Kidney epithelial cell (primary cell): ENCODE measurements around the gene AP5M1. TPM values are rescaled to one million over a fixed set of nuclear protein-coding genes. Genes with fewer than 3 reads are reported as not detected.

Experiments
- DNase-seq: peaks from one replicate; pipeline ENCODE4 v3.0.0-alpha.2; 2010; ENCODE audit warnings: low read depth
- H3K27me3 ChIP-seq: 2 replicates; pipeline ENCODE4 v1.6.0; 2011; ENCODE audit warnings: low read length; ENCODE audit not compliant: control insufficient read depth, insufficient read depth
- H3K36me3 ChIP-seq: 2 replicates; pipeline ENCODE4 v1.5.1; 2011; ENCODE audit warnings: low read length; ENCODE audit not compliant: control insufficient read depth, insufficient read depth
- H3K4me3 ChIP-seq: 2 replicates; pipeline ENCODE4 v1.5.1; 2011; ENCODE audit warnings: low read depth, mild to moderate bottlenecking, control low read depth, low read length
- total RNA-seq: library from RNA; depleted of rRNA; stranded (reverse); fragments of >200 nt; gene quantifications from 2 replicates; pipeline ENCODE4 v1.2.3, GENCODE V29; 2015
- TF ChIP-seq, protein P1 (sequence below): IDR thresholded peaks from 2 replicates; pipeline ENCODE4 v1.5.1; 2011; ENCODE audit warnings: mild to moderate bottlenecking, moderate library complexity, low read length, control low read depth, inconsistent platforms; ENCODE audit not compliant: insufficient read depth, poor library complexity, severe bottlenecking

The AP5M1 gene
- total RNA-seq, 1 donor from 2014 or later = 22.6 TPM

DNA sequence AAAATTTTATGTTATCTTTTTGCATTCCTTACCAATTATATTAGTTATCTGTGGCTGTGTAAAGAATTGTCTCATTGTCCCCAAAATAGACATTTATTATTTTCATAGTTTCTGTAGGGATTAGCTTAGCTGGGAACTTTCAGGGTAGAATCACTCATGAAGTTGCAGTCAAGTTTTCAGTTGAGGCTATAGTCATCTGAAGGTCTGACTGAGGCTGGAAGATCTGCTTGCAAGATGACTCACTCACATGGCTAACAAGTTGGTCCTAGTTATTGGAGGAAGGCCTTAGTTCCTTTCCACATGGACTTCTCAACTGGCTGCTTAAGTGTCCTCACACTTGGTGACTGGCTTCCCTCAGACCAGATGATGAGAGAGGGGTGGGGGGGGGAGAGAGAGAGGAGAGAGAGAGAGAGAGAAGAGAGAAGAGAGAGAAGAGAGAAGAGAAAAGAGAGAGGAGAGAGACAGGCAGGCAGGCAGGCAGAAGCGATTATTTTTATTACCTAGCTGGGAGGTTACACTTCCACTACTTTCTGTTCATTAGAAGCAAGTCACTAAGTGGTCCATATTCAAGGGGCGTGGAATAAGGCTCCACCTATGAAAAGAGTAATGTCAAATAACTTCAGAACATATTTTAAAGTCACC lies 6.4 kb downstream of the AP5M1 start:
- Histone ChIP-seq H3K4me3 (no peak overlapping the region), H3K36me3 (no peaks in the 10 kb centered on the region), H3K27me3 (no peaks in the 10 kb centered on the region)
- DNase-seq = no peak
- TF ChIP-seq, protein P1, sequence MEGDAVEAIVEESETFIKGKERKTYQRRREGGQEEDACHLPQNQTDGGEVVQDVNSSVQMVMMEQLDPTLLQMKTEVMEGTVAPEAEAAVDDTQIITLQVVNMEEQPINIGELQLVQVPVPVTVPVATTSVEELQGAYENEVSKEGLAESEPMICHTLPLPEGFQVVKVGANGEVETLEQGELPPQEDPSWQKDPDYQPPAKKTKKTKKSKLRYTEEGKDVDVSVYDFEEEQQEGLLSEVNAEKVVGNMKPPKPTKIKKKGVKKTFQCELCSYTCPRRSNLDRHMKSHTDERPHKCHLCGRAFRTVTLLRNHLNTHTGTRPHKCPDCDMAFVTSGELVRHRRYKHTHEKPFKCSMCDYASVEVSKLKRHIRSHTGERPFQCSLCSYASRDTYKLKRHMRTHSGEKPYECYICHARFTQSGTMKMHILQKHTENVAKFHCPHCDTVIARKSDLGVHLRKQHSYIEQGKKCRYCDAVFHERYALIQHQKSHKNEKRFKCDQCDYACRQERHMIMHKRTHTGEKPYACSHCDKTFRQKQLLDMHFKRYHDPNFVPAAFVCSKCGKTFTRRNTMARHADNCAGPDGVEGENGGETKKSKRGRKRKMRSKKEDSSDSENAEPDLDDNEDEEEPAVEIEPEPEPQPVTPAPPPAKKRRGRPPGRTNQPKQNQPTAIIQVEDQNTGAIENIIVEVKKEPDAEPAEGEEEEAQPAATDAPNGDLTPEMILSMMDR = no peak

DNA sequence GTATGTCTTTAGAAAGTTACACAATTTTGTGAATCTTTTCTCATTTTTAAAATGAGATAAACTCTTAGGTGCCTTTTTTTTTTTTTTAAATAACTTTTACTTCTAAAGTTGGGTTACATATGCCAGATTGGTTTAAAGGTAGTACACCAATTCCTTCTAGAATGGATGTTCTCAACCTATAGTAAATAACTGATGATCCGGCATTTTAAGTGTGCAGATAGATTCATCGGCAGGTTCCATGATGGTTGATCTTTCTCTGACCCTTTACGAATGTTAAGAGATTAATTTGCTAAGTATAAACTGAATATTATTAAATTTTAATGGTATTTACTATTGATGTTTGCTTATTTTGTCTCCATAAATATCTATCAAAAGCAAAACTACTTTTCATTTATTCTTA lies 8.3 kb downstream of the AP5M1 start:
- DNase-seq = no peak
- Histone ChIP-seq H3K36me3 (peaks cover 3% of the 10 kb centered on the region), H3K4me3 (no peak overlapping the region), H3K27me3 (no peaks in the 10 kb centered on the region)
- TF ChIP-seq, protein P1 = no peak

DNA sequence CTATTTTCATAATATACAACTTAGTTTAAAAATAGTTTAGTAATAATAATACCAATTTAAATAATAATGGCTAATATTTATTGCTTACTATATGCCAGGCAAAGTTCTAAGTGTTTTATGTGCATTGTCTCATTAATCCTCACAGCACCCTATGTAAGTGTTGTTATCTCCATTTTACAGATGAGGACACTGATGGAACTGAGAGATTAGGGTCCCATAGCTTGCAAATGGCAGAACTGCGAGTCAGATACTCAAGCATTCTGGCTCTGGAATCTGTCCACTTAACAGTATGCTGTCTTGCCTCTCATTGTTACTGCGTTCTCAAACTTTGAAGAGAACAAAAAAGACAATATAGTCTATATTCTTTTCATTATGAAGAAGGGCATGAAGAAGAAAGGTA lies 19.0 kb downstream of the AP5M1 start:
- Histone ChIP-seq H3K4me3 (no peak overlapping the region), H3K27me3 (no peaks in the 10 kb centered on the region), H3K36me3 (peaks cover 1% of the 10 kb centered on the region)
- no peak for DNase-seq
- TF ChIP-seq, protein P1 = no peak

DNA sequence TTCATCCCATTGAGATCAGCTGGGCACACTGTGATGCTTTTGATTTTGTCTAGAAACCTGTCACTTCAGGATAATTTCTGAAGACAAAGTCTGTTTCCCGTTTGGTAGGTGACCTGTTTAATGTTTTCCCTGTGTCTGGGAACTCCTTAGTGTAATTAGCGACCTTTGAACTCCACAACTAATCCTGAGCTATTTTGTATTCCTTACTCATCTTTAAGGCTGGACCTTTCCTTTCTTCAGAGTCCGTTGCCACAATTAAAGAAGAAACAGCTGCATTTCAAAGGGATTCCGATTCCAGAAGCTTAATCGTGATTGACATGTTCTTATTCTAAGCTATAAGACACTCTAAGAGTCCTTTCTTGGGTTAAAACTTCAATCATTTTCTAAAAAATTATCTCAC lies 22.0 kb downstream of the AP5M1 start:
- TF ChIP-seq, protein P1 = no peak
- no peak for DNase-seq
- peaks cover under 1% of the 10 kb centered on the region for H3K36me3 ChIP-seq
- H3K4me3 ChIP-seq = no peak overlapping the region
- no peaks in the 10 kb centered on the region for H3K27me3 ChIP-seq

DNA sequence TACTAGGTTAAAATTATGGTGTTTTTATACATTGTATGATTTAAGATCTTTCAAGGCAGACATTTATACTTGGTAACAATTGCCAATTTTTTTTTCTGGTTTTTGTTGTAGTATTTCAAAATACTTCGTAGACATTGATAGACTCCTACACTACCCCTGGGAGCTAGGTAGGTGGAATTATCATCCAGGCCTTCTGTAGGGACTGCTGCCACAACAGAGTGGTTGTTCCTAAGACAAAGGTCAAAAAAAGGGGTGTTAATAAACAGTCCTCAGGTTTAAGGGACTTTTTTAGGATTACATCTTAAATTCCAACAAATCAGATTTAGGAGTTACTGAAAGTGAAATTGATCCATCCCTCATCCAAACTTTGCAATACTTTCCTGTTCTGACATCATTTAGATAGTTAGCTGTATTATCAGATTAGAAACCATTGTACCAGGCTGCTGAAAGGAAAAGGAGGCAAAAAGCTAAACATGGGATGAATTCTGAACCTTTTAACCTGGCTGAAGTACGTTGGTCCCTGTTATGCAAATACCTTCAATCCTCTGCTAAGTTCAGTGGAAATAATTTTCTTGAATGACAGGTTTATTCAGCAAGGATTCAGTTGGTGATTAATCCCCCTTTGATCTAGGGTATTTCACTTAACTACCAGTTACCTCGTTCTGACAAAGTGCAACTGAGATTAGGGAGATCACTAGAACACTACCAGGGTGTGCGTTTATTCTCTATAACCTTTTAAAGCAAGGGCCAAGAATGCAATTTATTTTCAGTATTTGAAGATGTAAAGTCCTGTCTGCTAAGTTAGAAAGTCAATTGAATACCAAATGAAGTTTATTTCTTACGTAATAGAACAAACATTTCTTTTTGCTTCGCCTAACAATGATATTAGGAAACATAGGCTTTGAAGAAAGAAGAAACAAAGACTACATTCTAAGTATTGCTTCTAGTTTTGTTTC lies 23.2 kb downstream of the AP5M1 start:
- TF ChIP-seq, protein P1 = no peak
- no peak for DNase-seq
- Histone ChIP-seq H3K36me3 (no peaks in the 10 kb centered on the region), H3K4me3 (no peak overlapping the region), H3K27me3 (no peaks in the 10 kb centered on the region)
